NCI-H82 treated with DMSO at 0.1 percent for 48 hours (cell line): ENCODE results near the gene UNC45A.
"Not testable (repeated sequence)": the region's sequence is repeated elsewhere in the genome, so short reads cannot be mapped to it uniquely, and the experiment has no call there.

Source experiments
- DNase-seq: peaks from one replicate; lab custom pipeline; 2025; ENCODE audit not compliant: unreplicated experiment; lab: John Stamatoyannopoulos, UW

Gene UNC45A

GRCh38 chr15:90917569-90917968 lies 17.5 kb upstream of the UNC45A start:
- no peak for DNase-seq

- no peak for DNase-seq
Observed at GRCh38 chr15:90918034-90918788, 16.9 kb upstream of the UNC45A start.

- DNase-seq, result no peak
Observed at GRCh38 chr15:90918835-90919234, 16.2 kb upstream of the UNC45A start.

GRCh38 chr15:90921887-90922286 lies 13.2 kb upstream of the UNC45A start:
- DNase-seq, result no peak

- not testable (repeated sequence) for DNase-seq
Observed at GRCh38 chr15:90922712-90923322, 12.3 kb upstream of the UNC45A start.

GRCh38 chr15:90924375-90924774 lies 10.7 kb upstream of the UNC45A start:
- no peak for DNase-seq

- DNase-seq, result not testable (repeated sequence)
Observed at GRCh38 chr15:90926766-90927165, 8.3 kb upstream of the UNC45A start.

GRCh38 chr15:90928106-90928505 lies 7.0 kb upstream of the UNC45A start:
- not testable (repeated sequence) for DNase-seq

GRCh38 chr15:90929246-90930019 lies 5.7 kb upstream of the UNC45A start:
- DNase-seq, result no peak

GRCh38 chr15:90930861-90931574 lies 4.1 kb upstream of the UNC45A start:
- DNase-seq, result no peak

- DNase-seq, result no peak
Observed at GRCh38 chr15:90931575-90931827, 3.6 kb upstream of the UNC45A start.

- peak; percentile 49 for DNase-seq
Observed at GRCh38 chr15:90931828-90932659, 3.0 kb upstream of the UNC45A start, which contains the start of gene HDDC3. Gene HDDC3, minus strand, starts transcription at chr15:90932549. Its CDS starts 9 bp downstream, at chr15:90932540.

- no peak for DNase-seq
Observed at GRCh38 chr15:90932660-90932991, 2.5 kb upstream of the UNC45A start.

GRCh38 chr15:90933301-90933700 lies 1.8 kb upstream of the UNC45A start:
- DNase-seq, result no peak

- peak; percentile 60 for DNase-seq
Observed at GRCh38 chr15:90934256-90934948, 683 bp upstream of the UNC45A start.

GRCh38 chr15:90936823-90937222 lies 1.7 kb downstream of the UNC45A start:
- DNase-seq, result no peak

- DNase-seq, result no peak
Observed at GRCh38 chr15:90938261-90938660, 3.2 kb downstream of the UNC45A start.

GRCh38 chr15:90939756-90940155 lies 4.7 kb downstream of the UNC45A start:
- DNase-seq, result no peak

- no peak for DNase-seq
Observed at GRCh38 chr15:90941038-90941437, 6.0 kb downstream of the UNC45A start.
